RCC 7860 (cell line): ENCODE results near the gene HPS5.
A peak's percentile ranks its signal among the peaks of the same experiment; 100 is the strongest.

Experiments
- DNase-seq: peaks from one replicate; pipeline ENCODE4 v3.0.0-alpha.2; 2015; ENCODE audit warnings: low spot score
- FAIRE-seq: peaks from 2 replicates; lab custom pipeline; 2012; peaks lifted over from hg19 to GRCh38; lab: Jason Lieb, UNC

The HPS5 gene

DNA sequence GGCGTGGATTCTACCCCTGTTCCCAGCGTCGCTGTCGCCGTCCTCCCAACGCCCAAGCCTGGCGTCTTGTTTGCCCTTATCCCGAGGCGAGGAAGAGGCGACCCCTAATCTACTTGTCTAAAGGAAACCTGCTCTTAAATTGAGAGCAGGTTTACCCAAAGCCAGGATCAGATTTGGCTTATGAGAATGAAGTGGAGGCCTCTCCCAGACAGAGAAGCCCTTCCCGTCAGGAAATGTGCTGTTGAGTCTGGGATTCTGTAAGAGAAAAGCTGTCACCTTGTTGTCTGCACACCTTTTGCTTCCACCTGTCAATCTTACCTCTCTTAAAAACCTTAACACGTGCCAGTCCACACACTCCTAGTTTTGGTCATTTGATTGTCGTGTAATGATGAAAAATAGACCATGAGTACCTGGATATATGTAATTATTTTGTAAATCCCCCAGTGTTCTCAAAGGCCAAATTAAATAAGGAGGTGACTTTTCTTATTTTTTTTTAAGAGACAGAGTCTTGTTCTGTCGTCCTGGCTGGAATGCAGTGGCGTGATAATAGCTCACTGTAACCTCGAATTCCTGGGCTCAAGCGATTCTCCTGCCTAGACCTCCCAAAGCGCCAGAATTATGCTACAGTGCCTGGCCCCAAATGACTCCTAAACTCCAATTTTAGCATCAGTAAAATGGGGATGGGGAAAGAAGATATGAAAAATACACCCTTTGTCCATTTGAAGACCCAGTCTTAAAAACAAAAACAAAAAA lies 1.1 kb upstream of the HPS5 start:
- DNase-seq: no peak
- no peak for FAIRE-seq

DNA sequence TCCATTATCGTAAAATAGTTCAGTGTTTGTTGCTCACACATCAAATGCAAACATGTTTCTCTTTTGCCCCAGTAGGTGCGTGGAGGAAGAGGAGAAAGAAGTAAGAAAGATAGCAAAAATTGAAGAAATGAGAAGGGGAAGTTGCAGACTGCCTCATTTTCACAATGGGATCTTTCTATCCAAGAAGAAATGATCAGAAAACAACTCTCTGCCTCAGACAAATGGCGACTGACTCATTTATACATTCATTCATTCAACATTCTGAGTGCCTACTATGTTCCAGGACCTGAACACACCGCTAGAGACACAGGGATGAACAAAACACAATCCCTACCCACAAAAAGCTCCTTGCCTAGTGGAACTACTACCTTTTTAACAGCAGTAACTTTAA lies 367 bp downstream of the HPS5 start:
- FAIRE-seq (no peak), DNase-seq (no peak)

GRCh38 chr11:18320617-18321016 lies 1.3 kb downstream of the HPS5 start:
- no peak for DNase-seq

GRCh38 chr11:18319914-18320313 lies 2.0 kb downstream of the HPS5 start:
- DNase-seq: no peak
- no peak for FAIRE-seq

More at GRCh38 chr11:18320617-18321016, 1.3 kb downstream of the HPS5 start:
- no peak for FAIRE-seq

GRCh38 chr11:18317551-18317950 lies 4.4 kb downstream of the HPS5 start:
- no peak for DNase-seq
- no peak for FAIRE-seq

- no peak for FAIRE-seq
- DNase-seq: no peak
These were observed 6.0 kb downstream of the HPS5 start for GRCh38 chr11:18315893-18316292.

- FAIRE-seq (no peak), DNase-seq (no peak)
These were observed 7.0 kb downstream of the HPS5 start for GRCh38 chr11:18314784-18315523.

DNA sequence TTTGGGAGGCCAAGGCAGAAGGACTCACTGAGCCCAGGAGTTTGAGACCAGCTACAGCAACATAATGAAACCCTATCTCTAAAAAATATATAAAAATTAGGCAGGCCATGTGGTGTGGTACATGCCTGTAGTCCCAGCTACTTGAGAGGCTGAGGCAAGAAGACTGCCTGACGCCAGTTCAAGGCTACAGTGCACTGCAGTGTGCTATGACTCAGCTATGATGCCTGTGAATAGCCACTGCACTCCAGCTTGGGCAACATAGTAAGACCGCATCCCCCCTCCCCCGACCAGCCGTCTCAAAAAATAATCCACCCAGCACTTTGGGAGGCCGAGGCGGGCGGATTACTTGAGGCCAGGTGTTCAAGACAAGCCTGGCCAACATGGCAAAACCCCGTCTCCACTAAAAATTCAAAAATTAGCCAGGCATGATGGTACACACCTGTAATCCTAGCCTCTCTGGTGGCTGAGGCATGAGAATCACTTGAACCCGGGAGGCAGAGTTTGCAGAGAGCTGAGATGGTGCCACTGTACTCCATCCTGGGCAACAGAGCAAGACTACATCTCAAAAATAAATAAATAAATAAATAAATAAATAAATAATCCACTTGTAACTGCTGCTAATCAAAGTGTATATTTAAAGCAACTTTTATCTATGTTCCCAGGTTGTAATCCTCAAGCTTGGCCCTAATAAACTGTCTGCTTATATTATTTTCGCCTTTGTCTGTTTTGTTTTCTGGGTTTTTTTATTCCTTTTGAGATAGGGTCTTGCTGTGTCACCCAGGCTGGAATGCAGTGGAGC lies 7.8 kb downstream of the HPS5 start:
- DNase-seq (no peak), FAIRE-seq (no peak)

- FAIRE-seq: no peak
- DNase-seq: no peak
These were observed 9.1 kb downstream of the HPS5 start for GRCh38 chr11:18312663-18313420.

DNA sequence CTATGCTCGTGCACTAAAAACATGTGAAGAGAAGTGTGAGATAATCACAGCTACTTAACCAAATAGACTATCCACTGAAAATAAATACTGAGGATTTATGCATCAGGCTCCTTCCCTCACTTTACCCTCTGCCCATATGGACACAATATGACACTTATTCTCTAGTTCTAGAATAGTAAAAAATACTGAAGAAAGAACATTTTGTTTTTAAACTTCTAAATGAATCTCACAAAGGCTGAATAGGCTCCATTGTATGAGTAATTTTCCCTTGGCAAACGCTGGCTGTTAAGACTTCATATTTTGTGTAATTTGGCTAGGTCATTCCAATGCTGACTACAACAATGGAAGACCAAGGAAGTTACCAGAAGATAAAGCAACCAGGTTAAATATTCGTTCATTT lies 9.9 kb downstream of the HPS5 start:
- DNase-seq: no peak
- FAIRE-seq: no peak

DNA sequence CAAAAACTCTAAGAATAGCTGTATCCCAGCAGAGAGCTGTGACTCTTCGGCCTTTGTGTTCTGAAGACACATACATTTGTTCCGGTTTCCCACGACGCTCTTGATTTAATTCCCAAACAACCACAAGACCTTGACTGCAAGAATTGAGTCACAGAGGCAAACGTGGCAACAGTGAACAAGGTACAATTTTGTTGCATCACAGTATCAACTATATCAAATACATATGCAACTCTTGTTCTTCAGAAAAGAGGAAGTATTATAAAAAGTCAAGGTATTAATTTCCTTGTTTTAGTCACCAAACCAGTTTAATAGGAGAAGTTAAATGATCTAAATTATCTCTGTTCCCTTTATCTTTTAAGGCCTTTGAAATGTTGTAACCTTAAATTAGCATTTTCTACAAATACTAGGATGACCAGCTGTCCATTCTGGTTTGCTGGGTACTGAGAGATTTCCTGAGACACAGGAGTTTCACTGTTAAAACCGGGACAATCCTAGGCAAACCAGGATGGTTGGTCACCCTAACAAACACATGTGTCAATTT lies 11.1 kb downstream of the HPS5 start:
- FAIRE-seq (no peak), DNase-seq (no peak)

DNA sequence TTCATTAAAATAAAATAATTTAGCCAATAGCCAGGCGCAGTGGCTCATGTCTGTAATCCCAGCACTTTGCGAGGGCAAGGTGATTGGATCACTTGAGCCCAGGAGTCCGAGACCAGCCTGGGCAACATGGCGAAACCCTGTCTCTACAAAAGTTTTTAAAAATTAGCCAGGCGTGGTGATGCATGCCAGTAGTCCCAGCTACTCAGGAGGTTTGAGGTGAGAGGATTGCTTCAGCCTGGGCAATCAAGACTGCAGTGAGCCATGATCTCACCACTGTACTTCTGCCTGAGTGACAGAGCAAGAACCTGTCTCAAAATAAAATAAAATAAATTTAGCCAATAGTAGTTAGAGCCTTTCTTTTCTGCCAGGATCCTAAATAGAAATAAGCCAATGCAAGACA lies 12.2 kb downstream of the HPS5 start:
- FAIRE-seq (no peak), DNase-seq (no peak)

DNA sequence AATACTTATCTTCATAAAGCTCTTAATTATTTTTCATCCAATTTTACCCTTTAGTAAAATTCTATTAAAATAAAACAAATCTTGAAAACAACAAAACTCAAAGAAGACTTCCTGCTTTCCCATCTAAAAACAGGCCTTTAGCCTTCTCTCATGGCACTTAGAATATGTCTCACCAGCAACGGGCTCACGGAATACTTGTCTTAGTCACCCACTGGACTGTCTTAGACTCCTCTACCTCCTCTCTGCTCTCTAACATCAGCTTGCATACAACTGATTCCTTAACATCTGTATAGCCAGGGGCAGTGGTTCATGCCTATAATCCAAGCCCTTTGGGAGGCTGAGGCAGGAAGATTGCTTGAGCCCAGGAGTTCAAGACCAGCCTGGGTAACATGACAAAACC lies 13.7 kb downstream of the HPS5 start:
- FAIRE-seq (no peak), DNase-seq (no peak)

- no peak for FAIRE-seq
- no peak for DNase-seq
These were observed 14.3 kb downstream of the HPS5 start for GRCh38 chr11:18307461-18308139.

GRCh38 chr11:18304745-18305144 lies 17.2 kb downstream of the HPS5 start:
- FAIRE-seq (no peak), DNase-seq (no peak)

- DNase-seq: peak; percentile 2
- FAIRE-seq: no peak
These were observed 22.2 kb downstream of the HPS5 start for GRCh38 chr11:18299721-18300120.

- FAIRE-seq (no peak), DNase-seq (no peak)
These were observed 26.6 kb downstream of the HPS5 start for GRCh38 chr11:18295316-18295715.

- DNase-seq (no peak), FAIRE-seq (no peak)
These were observed 27.1 kb downstream of the HPS5 start for GRCh38 chr11:18294862-18295261.

- FAIRE-seq (no peak), DNase-seq (no peak)
These were observed 33.0 kb downstream of the HPS5 start for GRCh38 chr11:18288911-18289310.

DNA sequence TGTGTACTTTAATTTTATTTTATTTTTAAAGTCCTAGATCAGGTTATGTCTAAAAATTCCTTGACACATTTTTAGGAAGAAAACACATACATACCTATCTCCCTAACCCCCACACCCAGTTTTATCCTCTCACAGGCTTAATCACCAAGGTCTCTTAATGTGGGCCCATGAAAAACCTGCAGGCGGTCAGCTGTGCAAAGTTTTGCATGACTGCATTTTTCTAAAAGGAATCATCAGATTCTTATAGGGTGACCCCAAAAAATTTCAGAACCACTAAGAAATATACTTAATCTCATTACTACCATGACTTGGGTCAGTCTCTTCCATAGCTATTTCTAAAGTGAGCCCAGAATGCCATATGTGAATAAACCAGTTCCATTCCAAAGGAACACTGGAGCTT lies 36.1 kb downstream of the HPS5 start:
- FAIRE-seq: no peak

More for the DNA sequence above, 36.1 kb downstream of the HPS5 start:
- DNase-seq: no peak
